ENCODE results near the gene TSHZ3.

The TSHZ3 gene

DNA sequence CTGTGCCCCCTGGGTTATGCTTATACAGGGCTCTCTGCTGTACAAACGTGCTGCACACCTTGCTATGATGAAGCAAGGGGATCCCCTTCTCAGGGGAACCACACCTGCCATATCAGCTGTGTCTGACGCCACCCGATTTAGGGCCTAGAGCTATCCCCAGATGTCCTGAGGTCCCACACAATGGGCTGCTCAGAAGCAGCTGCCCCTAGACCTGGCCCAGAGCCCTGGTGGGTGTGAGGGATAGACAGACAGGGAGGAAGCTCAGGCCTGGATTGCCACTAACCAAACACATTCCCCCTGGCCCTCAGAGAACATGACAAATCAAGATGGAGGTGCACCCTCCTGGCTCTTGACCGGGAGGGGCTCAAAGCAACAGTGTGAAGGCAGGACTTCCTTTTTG, 59.3 kb downstream of the TSHZ3 start:
- Histone ChIP-seq H3K9ac (ENCODE audit: low read length) (no peak overlapping the region), H3K4me3 (ENCODE audit: low read length) (no peak overlapping the region), H3K9me3 (ENCODE audit: control insufficient read depth, low read depth, low read length) (no peaks in the 10 kb centered on the region), H3K27me3 (ENCODE audit: control insufficient read depth, insufficient read depth, low read length) (no peaks in the 10 kb centered on the region), H3K36me3 (ENCODE audit: control insufficient read depth, low read depth, low read length) (no peaks in the 10 kb centered on the region), H3K27ac (ENCODE audit: low read length) (no peak overlapping the region), H3K4me1 (ENCODE audit: control insufficient read depth, low read depth, low read length) (no peaks in the 10 kb centered on the region)

DNA sequence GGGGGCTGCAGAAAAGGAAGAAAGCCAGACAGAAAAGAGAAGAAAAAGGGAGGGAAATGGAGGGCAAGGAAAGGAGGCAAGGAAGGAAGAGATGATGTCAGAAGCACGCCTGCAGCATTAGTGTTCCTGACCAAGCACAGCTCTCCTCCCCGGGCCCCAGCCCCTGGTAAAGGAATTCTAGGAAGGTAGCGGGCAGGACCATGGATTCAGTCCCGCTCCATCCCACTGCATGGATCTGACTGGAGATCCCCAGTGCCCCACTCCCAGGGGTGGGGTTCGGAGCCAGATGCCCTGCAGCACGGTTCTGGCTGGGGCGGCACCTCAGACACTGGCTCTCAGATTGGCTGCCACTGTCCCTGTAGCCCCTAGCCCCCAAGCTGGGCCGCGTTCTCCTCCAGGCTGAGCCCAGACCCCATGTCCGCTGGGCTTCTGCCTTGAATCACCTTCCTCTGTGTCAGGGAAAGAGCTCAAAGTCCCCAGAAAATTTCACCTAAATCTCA, 59.8 kb downstream of the TSHZ3 start:
- no peaks in the 10 kb centered on the region for H3K9me3 ChIP-seq (ENCODE audit: control insufficient read depth, low read depth, low read length)
- no peak overlapping the region for H3K27ac ChIP-seq (ENCODE audit: low read length)
- no peaks in the 10 kb centered on the region for H3K36me3 ChIP-seq (ENCODE audit: control insufficient read depth, low read depth, low read length)
- no peak overlapping the region for H3K9ac ChIP-seq (ENCODE audit: low read length)
- no peaks in the 10 kb centered on the region for H3K4me1 ChIP-seq (ENCODE audit: control insufficient read depth, low read depth, low read length)
- H3K4me3 ChIP-seq (ENCODE audit: low read length), result no peak overlapping the region
- no peaks in the 10 kb centered on the region for H3K27me3 ChIP-seq (ENCODE audit: control insufficient read depth, insufficient read depth, low read length)

DNA sequence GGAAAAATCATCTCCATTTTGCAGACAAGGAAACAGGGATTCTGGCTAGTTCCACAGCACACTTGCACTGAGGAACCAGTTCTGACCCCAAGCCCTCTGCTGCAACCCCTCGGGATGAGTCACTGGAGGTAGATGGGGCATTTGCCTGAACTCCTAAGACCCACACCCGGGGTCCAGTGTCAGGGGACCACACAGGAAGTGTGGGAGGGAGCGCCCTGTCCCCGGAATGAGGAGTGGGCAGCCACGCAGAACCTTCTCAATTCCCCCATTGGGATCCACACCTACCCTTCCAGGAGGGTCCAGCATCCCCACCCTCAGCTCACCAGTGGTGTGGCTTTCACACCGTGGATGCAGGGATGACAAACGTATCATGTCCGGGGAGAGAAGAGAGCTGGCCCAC, 62.7 kb downstream of the TSHZ3 start:
- Histone ChIP-seq H3K9ac (ENCODE audit: low read length) (no peak overlapping the region), H3K4me1 (ENCODE audit: control insufficient read depth, low read depth, low read length) (no peaks in the 10 kb centered on the region), H3K4me3 (ENCODE audit: low read length) (no peak overlapping the region), H3K36me3 (ENCODE audit: control insufficient read depth, low read depth, low read length) (no peaks in the 10 kb centered on the region), H3K9me3 (ENCODE audit: control insufficient read depth, low read depth, low read length) (no peaks in the 10 kb centered on the region), H3K27me3 (ENCODE audit: control insufficient read depth, insufficient read depth, low read length) (no peaks in the 10 kb centered on the region), H3K27ac (ENCODE audit: low read length) (no peak overlapping the region)

DNA sequence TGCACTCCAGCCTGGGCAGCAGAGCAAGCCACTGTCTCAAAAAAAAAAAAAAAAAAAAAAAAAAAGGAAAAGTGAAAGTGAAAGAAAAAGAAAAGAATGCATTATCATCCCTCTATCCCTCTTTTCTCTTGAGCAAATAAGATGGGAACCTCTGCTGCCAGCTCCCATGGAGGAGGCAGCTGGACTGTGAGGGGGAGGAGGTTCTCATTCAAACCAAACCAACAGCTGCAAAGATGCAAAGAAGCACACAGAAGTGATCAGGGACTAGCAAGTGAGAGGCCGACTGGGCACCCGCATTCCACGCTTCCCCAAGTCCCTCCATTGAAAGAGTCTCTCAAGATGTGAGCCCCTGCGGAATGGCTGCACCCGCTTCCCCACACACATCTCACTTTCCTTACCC, 63.5 kb downstream of the TSHZ3 start:
- Histone ChIP-seq H3K27me3 (ENCODE audit: control insufficient read depth, insufficient read depth, low read length) (no peaks in the 10 kb centered on the region), H3K9ac (ENCODE audit: low read length) (no peak overlapping the region), H3K9me3 (ENCODE audit: control insufficient read depth, low read depth, low read length) (no peaks in the 10 kb centered on the region), H3K4me1 (ENCODE audit: control insufficient read depth, low read depth, low read length) (no peaks in the 10 kb centered on the region), H3K36me3 (ENCODE audit: control insufficient read depth, low read depth, low read length) (no peaks in the 10 kb centered on the region), H3K27ac (ENCODE audit: low read length) (no peak overlapping the region), H3K4me3 (ENCODE audit: low read length) (no peak overlapping the region)

DNA sequence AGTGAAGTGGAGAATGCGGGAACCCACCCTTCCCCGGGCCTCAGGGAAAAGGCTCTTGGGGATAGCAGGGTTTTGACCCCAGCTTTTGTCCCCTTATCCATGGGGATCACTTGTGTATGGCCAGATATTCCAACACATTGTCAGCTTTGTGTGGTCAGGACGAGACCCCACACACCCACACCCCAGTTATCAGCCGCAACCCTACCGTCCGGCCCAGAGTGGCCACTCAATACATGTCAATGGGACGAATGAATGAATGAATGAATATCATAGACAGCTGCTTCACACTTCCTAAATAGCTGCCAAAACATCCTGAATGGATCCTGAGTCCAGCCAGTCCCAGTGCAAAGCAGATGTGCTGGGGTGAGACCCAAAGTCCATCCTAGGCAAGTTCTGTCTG, 64.6 kb downstream of the TSHZ3 start:
- Histone ChIP-seq H3K4me1 (ENCODE audit: control insufficient read depth, low read depth, low read length) (no peaks in the 10 kb centered on the region), H3K36me3 (ENCODE audit: control insufficient read depth, low read depth, low read length) (no peaks in the 10 kb centered on the region), H3K27ac (ENCODE audit: low read length) (no peak overlapping the region), H3K9ac (ENCODE audit: low read length) (no peak overlapping the region), H3K27me3 (ENCODE audit: control insufficient read depth, insufficient read depth, low read length) (no peaks in the 10 kb centered on the region), H3K9me3 (ENCODE audit: control insufficient read depth, low read depth, low read length) (no peaks in the 10 kb centered on the region), H3K4me3 (ENCODE audit: low read length) (no peak overlapping the region)

DNA sequence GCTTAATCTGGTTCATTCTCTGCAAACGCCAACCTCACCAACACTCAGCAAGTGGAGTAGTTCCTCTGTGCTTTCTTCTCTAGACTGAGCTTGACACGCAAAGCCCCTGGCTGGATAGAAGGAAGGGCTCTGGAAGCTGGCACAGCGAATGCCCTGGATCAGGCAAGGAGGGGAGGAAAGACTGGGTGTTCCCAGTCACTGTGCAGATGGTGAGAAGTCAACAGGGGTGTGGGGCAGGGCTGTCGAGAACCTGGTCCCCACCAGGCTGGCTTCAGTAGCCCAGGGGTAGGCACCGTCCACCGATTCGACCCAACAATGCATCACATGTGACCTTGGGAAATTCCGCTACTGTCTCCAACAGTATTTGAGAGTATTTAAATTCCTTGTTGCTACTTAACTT, 65.5 kb downstream of the TSHZ3 start:
- H3K9me3 ChIP-seq (ENCODE audit: control insufficient read depth, low read depth, low read length), result no peaks in the 10 kb centered on the region
- no peaks in the 10 kb centered on the region for H3K36me3 ChIP-seq (ENCODE audit: control insufficient read depth, low read depth, low read length)
- no peak overlapping the region for H3K27ac ChIP-seq (ENCODE audit: low read length)
- no peak overlapping the region for H3K9ac ChIP-seq (ENCODE audit: low read length)
- no peaks in the 10 kb centered on the region for H3K4me1 ChIP-seq (ENCODE audit: control insufficient read depth, low read depth, low read length)
- no peak overlapping the region for H3K4me3 ChIP-seq (ENCODE audit: low read length)
- no peaks in the 10 kb centered on the region for H3K27me3 ChIP-seq (ENCODE audit: control insufficient read depth, insufficient read depth, low read length)

DNA sequence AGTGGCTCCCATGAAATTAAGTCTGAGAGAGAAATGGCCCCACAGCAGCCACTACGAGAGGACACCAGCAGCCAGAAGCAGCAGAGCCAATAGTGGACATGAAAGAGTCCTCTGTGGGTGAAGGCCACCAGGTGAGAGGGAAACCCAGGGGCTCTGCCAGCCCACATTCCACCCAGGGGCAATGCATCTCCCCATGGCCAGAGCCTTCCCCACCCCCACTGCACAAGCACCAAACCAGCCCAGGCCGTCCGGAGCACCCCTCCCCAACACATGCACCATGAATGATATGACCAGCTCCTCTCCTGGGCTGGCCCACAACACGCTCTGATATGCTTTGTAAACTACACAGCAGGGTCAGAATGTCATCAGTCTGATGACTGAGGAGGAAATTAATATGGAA, 66.9 kb downstream of the TSHZ3 start:
- H3K4me3 ChIP-seq (ENCODE audit: low read length), result no peak overlapping the region
- H3K27me3 ChIP-seq (ENCODE audit: control insufficient read depth, insufficient read depth, low read length), result no peaks in the 10 kb centered on the region
- no peak overlapping the region for H3K9ac ChIP-seq (ENCODE audit: low read length)
- no peaks in the 10 kb centered on the region for H3K9me3 ChIP-seq (ENCODE audit: control insufficient read depth, low read depth, low read length)
- no peak overlapping the region for H3K27ac ChIP-seq (ENCODE audit: low read length)
- no peaks in the 10 kb centered on the region for H3K4me1 ChIP-seq (ENCODE audit: control insufficient read depth, low read depth, low read length)
- no peaks in the 10 kb centered on the region for H3K36me3 ChIP-seq (ENCODE audit: control insufficient read depth, low read depth, low read length)

DNA sequence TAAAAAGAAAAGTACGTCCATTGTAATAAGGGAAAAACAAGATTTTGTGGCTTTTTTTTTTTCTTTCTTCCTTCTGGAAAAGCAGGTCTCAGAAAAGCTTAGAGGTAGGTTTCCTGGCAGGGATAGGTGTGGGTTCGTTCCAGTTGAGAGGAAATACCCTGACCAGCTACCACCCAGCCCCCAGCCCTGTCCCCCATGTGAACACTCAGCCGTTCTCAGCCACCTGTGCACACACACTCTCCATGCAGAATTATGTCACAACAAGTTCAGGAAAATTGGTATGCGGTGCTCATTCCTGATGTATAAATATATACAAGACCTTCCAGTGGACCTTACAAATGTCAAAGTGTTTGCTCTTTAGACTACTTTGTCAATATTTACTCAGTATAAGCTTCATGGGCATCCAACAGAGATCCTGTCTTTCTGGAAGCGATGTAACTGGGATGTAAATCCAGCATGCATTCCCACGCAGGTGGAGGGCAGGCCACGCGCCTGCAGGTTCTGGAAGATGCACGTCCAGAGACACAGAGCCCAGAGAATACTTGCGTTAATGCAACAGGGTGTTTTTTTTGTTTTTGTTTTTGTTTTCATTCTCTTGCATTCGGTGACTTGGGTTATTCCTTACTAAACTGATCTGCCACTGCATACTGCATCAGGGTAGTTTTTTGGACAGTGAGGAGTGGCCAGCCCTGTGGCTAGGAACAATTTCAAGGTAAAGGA, 68.8 kb downstream of the TSHZ3 start:
- Histone ChIP-seq H3K9ac (ENCODE audit: low read length) (no peak overlapping the region), H3K27ac (ENCODE audit: low read length) (no peak overlapping the region), H3K9me3 (ENCODE audit: control insufficient read depth, low read depth, low read length) (no peaks in the 10 kb centered on the region), H3K27me3 (ENCODE audit: control insufficient read depth, insufficient read depth, low read length) (no peaks in the 10 kb centered on the region), H3K4me1 (ENCODE audit: control insufficient read depth, low read depth, low read length) (no peaks in the 10 kb centered on the region), H3K4me3 (ENCODE audit: low read length) (no peak overlapping the region), H3K36me3 (ENCODE audit: control insufficient read depth, low read depth, low read length) (no peaks in the 10 kb centered on the region)

DNA sequence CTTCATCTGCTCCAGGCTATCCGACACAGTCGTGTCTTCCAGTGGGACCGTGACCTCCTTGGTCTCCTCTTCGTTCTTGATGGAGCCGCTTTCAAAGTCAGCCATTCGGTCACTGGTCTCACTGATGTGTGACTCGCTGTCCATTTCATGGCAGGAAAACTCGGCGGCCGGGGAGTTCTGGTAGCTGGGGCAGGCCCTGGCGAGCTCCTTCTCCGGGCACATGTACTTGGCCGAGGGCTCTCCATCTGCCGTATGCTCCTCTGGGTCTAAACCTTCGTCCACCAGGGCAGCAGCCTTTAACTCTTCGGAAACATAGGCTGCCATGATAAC, 69.8 kb downstream of the TSHZ3 start:
- Histone ChIP-seq H3K36me3 (ENCODE audit: control insufficient read depth, low read depth, low read length) (no peaks in the 10 kb centered on the region), H3K4me3 (ENCODE audit: low read length) (no peak overlapping the region), H3K9me3 (ENCODE audit: control insufficient read depth, low read depth, low read length) (no peaks in the 10 kb centered on the region), H3K9ac (ENCODE audit: low read length) (no peak overlapping the region), H3K27ac (ENCODE audit: low read length) (no peak overlapping the region), H3K4me1 (ENCODE audit: control insufficient read depth, low read depth, low read length) (peaks cover 5% of the 10 kb centered on the region), H3K27me3 (ENCODE audit: control insufficient read depth, insufficient read depth, low read length) (no peaks in the 10 kb centered on the region)

DNA sequence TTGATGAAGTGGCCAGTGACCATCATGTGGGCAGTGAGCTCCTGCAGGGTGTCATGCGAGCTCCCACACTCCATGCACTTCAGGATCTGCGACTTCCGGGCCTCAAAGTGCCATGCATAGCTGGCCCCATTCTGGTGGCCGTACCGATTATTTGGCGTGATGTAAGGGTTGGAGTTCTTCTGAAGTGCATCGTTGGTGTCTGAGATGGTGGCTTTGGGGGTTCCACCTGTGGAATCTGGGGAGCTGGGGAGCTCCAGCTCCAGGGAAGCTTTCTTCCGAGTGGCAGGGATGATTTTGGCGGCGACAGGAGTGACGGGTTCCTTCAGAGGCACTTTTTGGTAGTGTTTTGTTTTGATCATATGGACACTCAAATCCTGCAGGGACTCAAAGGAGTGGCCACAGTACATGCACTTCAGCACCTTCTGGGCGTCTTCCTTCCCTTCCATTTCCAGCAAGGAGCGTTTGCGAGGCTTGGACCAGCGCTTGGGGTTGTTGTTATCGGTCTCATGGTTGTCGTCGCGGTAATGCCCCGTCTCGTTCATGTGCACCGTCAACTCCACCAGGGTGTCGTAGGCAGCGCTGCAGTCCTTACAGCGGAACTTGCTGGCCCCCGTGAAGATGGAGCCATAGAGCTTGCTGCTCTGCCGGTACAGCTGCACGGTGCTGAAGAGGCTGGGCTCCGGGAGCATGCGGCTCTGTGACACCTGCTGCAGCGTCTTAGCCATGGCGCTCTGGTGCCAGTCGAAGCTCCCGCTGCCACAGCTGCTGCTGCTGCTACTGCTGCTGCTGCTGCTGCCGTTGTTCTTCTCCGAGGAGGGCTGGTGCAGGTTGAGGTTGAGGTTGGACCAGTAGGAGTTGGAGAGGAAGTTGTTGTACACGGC, 70.4 kb downstream of the TSHZ3 start:
- H3K36me3 ChIP-seq (ENCODE audit: control insufficient read depth, low read depth, low read length), result no peaks in the 10 kb centered on the region
- H3K4me1 ChIP-seq (ENCODE audit: control insufficient read depth, low read depth, low read length), result peaks cover 5% of the 10 kb centered on the region
- H3K27me3 ChIP-seq (ENCODE audit: control insufficient read depth, insufficient read depth, low read length), result no peaks in the 10 kb centered on the region
- no peaks in the 10 kb centered on the region for H3K9me3 ChIP-seq (ENCODE audit: control insufficient read depth, low read depth, low read length)
- H3K9ac ChIP-seq (ENCODE audit: low read length), result no peak overlapping the region
- no peak overlapping the region for H3K27ac ChIP-seq (ENCODE audit: low read length)
- no peak overlapping the region for H3K4me3 ChIP-seq (ENCODE audit: low read length)

DNA sequence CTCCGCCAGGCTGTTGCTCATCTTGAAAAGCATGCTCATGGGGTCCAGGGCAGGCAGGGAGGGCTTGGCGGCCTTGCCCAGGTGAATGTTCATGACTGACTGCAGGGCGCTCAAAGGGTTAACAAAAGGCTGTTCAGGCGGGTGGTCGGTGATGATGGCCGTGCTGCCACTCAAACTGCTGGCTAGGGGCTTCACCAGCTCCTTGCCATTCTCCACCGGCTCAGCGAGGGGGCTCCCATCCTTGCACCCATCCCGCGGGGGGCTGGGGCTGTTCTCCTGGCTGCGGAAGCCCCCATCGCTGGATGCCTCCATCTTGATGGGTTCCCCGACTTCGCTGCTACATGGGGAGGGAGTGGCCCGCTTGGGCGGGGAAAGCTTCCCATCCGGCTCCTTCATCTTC, 71.7 kb downstream of the TSHZ3 start:
- H3K36me3 ChIP-seq (ENCODE audit: control insufficient read depth, low read depth, low read length), result no peaks in the 10 kb centered on the region
- H3K4me3 ChIP-seq (ENCODE audit: low read length), result no peak overlapping the region
- H3K4me1 ChIP-seq (ENCODE audit: control insufficient read depth, low read depth, low read length), result peaks cover 5% of the 10 kb centered on the region
- no peak overlapping the region for H3K9ac ChIP-seq (ENCODE audit: low read length)
- no peaks in the 10 kb centered on the region for H3K9me3 ChIP-seq (ENCODE audit: control insufficient read depth, low read depth, low read length)
- H3K27ac ChIP-seq (ENCODE audit: low read length), result no peak overlapping the region
- H3K27me3 ChIP-seq (ENCODE audit: control insufficient read depth, insufficient read depth, low read length), result no peaks in the 10 kb centered on the region

DNA sequence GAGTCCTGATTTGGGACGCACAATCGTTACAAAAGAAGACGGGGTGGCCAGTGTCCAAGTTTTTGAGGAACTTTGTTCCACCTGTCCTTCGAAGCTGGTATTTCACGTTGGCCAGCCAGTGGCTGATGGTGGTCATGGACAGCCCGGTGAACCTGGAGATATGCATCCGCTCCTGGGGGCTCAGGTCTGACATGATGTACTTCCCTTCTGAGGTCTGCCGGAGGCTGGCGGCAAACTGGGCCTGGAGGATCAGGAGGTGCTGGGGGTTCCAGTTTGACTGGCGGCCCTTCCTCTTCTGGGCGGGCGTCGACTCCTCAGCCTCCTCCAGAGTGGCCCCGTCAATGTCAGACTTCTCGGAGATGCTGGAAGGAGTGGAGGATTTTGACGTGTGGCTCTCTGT, 72.4 kb downstream of the TSHZ3 start:
- Histone ChIP-seq H3K27ac (ENCODE audit: low read length) (no peak overlapping the region), H3K9ac (ENCODE audit: low read length) (no peak overlapping the region), H3K36me3 (ENCODE audit: control insufficient read depth, low read depth, low read length) (no peaks in the 10 kb centered on the region), H3K27me3 (ENCODE audit: control insufficient read depth, insufficient read depth, low read length) (no peaks in the 10 kb centered on the region), H3K9me3 (ENCODE audit: control insufficient read depth, low read depth, low read length) (no peaks in the 10 kb centered on the region), H3K4me3 (ENCODE audit: low read length) (no peak overlapping the region), H3K4me1 (ENCODE audit: control insufficient read depth, low read depth, low read length) (peaks cover 5% of the 10 kb centered on the region)
